Liver (tissue), 9 donors: ENCODE measurements around the gene TFDP1. TPM values are rescaled to one million over a fixed set of nuclear protein-coding genes. Genes with fewer than 3 reads are reported as not detected.
A peak's percentile ranks its signal among the peaks of the same experiment; 100 is the strongest.
"Not testable (repeated sequence)": the region's sequence is repeated elsewhere in the genome, so short reads cannot be mapped to it uniquely, and the experiment has no call there.

Source experiments
- DNase-seq: peaks from one replicate; pipeline ENCODE4 v3.0.0-alpha.2; 2017; ENCODE audit warnings: low spot score
- H3K27ac ChIP-seq, 2 donors: one replicate each; pipeline ENCODE4 v1.7.0; 2013; ENCODE audit warnings: inconsistent platforms in 2 of 2, low read length in 2 of 2, control low read depth in 1 of 2, low read depth in 1 of 2, mild to moderate bottlenecking in 1 of 2
- H3K27me3 ChIP-seq, 4 donors: one replicate each; pipeline versions ENCODE4 v1.6.1 to v1.7.0; 2013; ENCODE audit warnings: low read length in 3 of 4, inconsistent platforms in 1 of 4, mild to moderate bottlenecking in 1 of 4, moderate library complexity in 1 of 4; ENCODE audit not compliant: control insufficient read depth in 4 of 4, insufficient read depth in 4 of 4
- H3K36me3 ChIP-seq, 4 donors: one replicate each; pipeline versions ENCODE4 v1.6.1 to v1.7.0; 2013; ENCODE audit warnings: low read length in 3 of 4, mild to moderate bottlenecking in 3 of 4, low read depth in 1 of 4, moderate library complexity in 1 of 4; ENCODE audit not compliant: control insufficient read depth in 4 of 4, insufficient read depth in 3 of 4
- H3K4me1 ChIP-seq, 4 donors: one replicate each; pipeline versions ENCODE4 v1.6.1 to v1.7.0; 2013; ENCODE audit warnings: low read length in 3 of 4, mild to moderate bottlenecking in 3 of 4, moderate library complexity in 1 of 4; ENCODE audit not compliant: control insufficient read depth in 4 of 4, insufficient read depth in 4 of 4
- H3K4me3 ChIP-seq, 3 donors: one replicate each; pipeline versions ENCODE4 v1.6.1 to v1.7.0; 2013; ENCODE audit warnings: low read length in 3 of 3, control low read depth in 1 of 3, low read depth in 1 of 3, mild to moderate bottlenecking in 1 of 3
- H3K9ac ChIP-seq, 2 donors: one replicate each; pipeline ENCODE4 v1.7.0; 2013; ENCODE audit warnings: low read length in 2 of 2, mild to moderate bottlenecking in 2 of 2, moderate library complexity in 2 of 2, control low read depth in 1 of 2, low read depth in 1 of 2
- H3K9me3 ChIP-seq, 4 donors: one replicate each; pipeline versions ENCODE4 v1.6.1 to v1.7.0; 2013; ENCODE audit warnings: low read length in 3 of 4; ENCODE audit not compliant: control insufficient read depth in 4 of 4
- ATF3 ChIP-seq: IDR thresholded peaks from 2 replicates; pipeline ENCODE4 v1.6.1; 2016; ENCODE audit warnings: antibody characterized with exemption
- CTCF ChIP-seq: fragments of 150-350 bp; IDR thresholded peaks from 2 replicates; pipeline ENCODE4 v1.5.1; 2017; ENCODE audit warnings: improper control_type of control experiment, low read depth, low read length; ENCODE audit not compliant: missing input control
- FOXA1 ChIP-seq: IDR thresholded peaks from 2 replicates; pipeline ENCODE4 v1.6.1; 2016; ENCODE audit warnings: antibody characterized with exemption
- FOXA2 ChIP-seq: IDR thresholded peaks from 2 replicates; pipeline ENCODE4 v1.6.1; 2016; ENCODE audit warnings: antibody characterized with exemption
- GABPA ChIP-seq, 2 donors: IDR thresholded peaks in 1 of 2; conservative IDR thresholded peaks in 1 of 2; 2 replicates each; pipeline ENCODE4 v1.6.1; 2016; ENCODE audit warnings: antibody characterized with exemption in 2 of 2, mild to moderate bottlenecking in 1 of 2, moderate library complexity in 1 of 2
- HNF4A ChIP-seq, 2 donors: conservative IDR thresholded peaks; 2 replicates each; pipeline ENCODE4 v1.6.1; 2016; ENCODE audit warnings: antibody characterized with exemption in 2 of 2, mild to moderate bottlenecking in 2 of 2
- HNF4G ChIP-seq: IDR thresholded peaks from 2 replicates; pipeline ENCODE4 v1.6.1; 2016; ENCODE audit warnings: antibody characterized with exemption
- JUND ChIP-seq, 2 donors: IDR thresholded peaks; 2 replicates each; pipeline ENCODE4 v1.6.1; 2016; ENCODE audit warnings: antibody characterized with exemption in 2 of 2
- NR2F2 ChIP-seq: IDR thresholded peaks from 2 replicates; pipeline ENCODE4 v1.6.1; 2016; ENCODE audit warnings: antibody characterized with exemption
- RAD21 ChIP-seq, 2 donors: IDR thresholded peaks; 2 replicates each; pipeline ENCODE4 v1.6.1; 2016; ENCODE audit warnings: antibody characterized with exemption in 2 of 2, mild to moderate bottlenecking in 2 of 2
- TAF1 ChIP-seq: conservative IDR thresholded peaks from 2 replicates; pipeline ENCODE4 v1.6.1; 2016; ENCODE audit warnings: antibody characterized with exemption, mild to moderate bottlenecking
- YY1 ChIP-seq: IDR thresholded peaks from 2 replicates; pipeline ENCODE4 v1.6.1; 2016; ENCODE audit warnings: antibody characterized with exemption, mild to moderate bottlenecking
- ZBTB33 ChIP-seq: IDR thresholded peaks from 2 replicates; pipeline ENCODE4 v1.6.1; 2016; ENCODE audit warnings: antibody characterized with exemption
- WGBS: extraction: QIAGEN DNeasy Blood & Tissue Kit; methylation state at CpG from one replicate; pipeline ENCODE4 v1.1.7; 2013; 5-methylcytosine and 5-hydroxymethylcytosine counted together
- polyA plus RNA-seq, 2 donors: library from polyadenylated mRNA; stranded (reverse) in 1 of 2; unstranded in 1 of 2; fragments of 200-250 nt in 1 of 2; fragments of >200 nt in 1 of 2; fragmentation: Nextera tagmentation in 1 of 2; extraction: Ambion mirVana in 1 of 2; gene quantifications; one replicate each; pipeline versions ENCODE4 v1.2.1 to v1.2.3, GENCODE V29; 2013 to 2015
- total RNA-seq, 2 donors: library from RNA; depleted of rRNA; stranded (reverse); fragments of >200 nt; gene quantifications; one replicate each; pipeline ENCODE4 v1.2.3, GENCODE V29; 2014
- donor health status: healthy.
- donor health status: healthy.
- donor health status: healthy.
- donor health status: healthy.
- donor health status: healthy.

Gene TFDP1
- total and polyA plus RNA-seq, 4 donors = 9.9 to 140 (median 17.8) TPM

GRCh38 chr13:113561417-113562084 is 23.0 kb upstream of the TFDP1 start:
- no peaks in the 10 kb centered on the region for H3K9me3 ChIP-seq
- peak overlapping the region in 1 of 2 donors; percentile 38 for H3K9ac ChIP-seq
- DNase-seq = no peak
- H3K36me3 ChIP-seq = no peaks in the 10 kb centered on the region
- TF ChIP-seq ZBTB33 (no peak), RAD21 (IDR thresholded peaks at IDR 0.05) (no peak), HNF4G (no peak), TAF1 (no peak), FOXA2 (no peak), GABPA (IDR thresholded peaks at IDR 0.05 in 1 of 2, conservative IDR thresholded peaks at IDR 0.05 in 1 of 2) (no peak), ATF3 (no peak), YY1 (no peak), FOXA1 (no peak)
- WGBS = 84% methylated on average over 19 of the region's 19 CpGs
- no peak overlapping the region for H3K27ac ChIP-seq
- H3K27me3 ChIP-seq = no peaks in the 10 kb centered on the region
- H3K4me1 ChIP-seq = peaks cover 0 to 9% (median 7%) of the 10 kb centered on the region in 4 donors
- H3K4me3 ChIP-seq = no peak overlapping the region

GRCh38 chr13:113562085-113562749 is 22.3 kb upstream of the TFDP1 start:
- peak overlapping the region in 1 of 2 donors; percentile 38 for H3K9ac ChIP-seq
- no peak overlapping the region for H3K27ac ChIP-seq
- WGBS = 14% methylated on average over 14 of the region's 14 CpGs
- no peak overlapping the region for H3K4me3 ChIP-seq
- peak; percentile 68 for DNase-seq
- H3K27me3 ChIP-seq = no peaks in the 10 kb centered on the region
- peaks cover 0 to 9% (median 7%) of the 10 kb centered on the region in 4 donors for H3K4me1 ChIP-seq
- H3K36me3 ChIP-seq = no peaks in the 10 kb centered on the region
- TF ChIP-seq CTCF (peak; percentile 68), TAF1 (no peak), RAD21 (IDR thresholded peaks at IDR 0.05) (peak; percentile 78 to 86)
- no peaks in the 10 kb centered on the region for H3K9me3 ChIP-seq

- H3K9ac ChIP-seq = peak overlapping the region in 1 of 2 donors; percentile 27
- no peaks in the 10 kb centered on the region for H3K27me3 ChIP-seq
- H3K4me3 ChIP-seq = no peak overlapping the region
- H3K27ac ChIP-seq = no peak overlapping the region
- TF ChIP-seq FOXA2 = no peak
- no peak for TF ChIP-seq TAF1
- TF ChIP-seq NR2F2 = no peak
- TF ChIP-seq FOXA1 = no peak
- no peak for TF ChIP-seq YY1
- TF ChIP-seq ZBTB33 = no peak
- TF ChIP-seq ATF3 = no peak
- no peak for TF ChIP-seq JUND (IDR thresholded peaks at IDR 0.05)
- TF ChIP-seq HNF4G = no peak
- no peak for TF ChIP-seq HNF4A (conservative IDR thresholded peaks at IDR 0.05)
- H3K9me3 ChIP-seq = no peaks in the 10 kb centered on the region
- peaks cover 0 to 9% (median 7%) of the 10 kb centered on the region in 4 donors for H3K4me1 ChIP-seq
- WGBS = 76% methylated on average over 7 of the region's 7 CpGs
- H3K36me3 ChIP-seq = no peaks in the 10 kb centered on the region
- no peak for DNase-seq
Observed at GRCh38 chr13:113562844-113563243, 21.7 kb upstream of the TFDP1 start.

- not testable (repeated sequence) for H3K4me3 ChIP-seq, H3K9ac ChIP-seq, H3K27me3 ChIP-seq, H3K27ac ChIP-seq, H3K9me3 ChIP-seq, H3K36me3 ChIP-seq, H3K4me1 ChIP-seq, DNase-seq
- WGBS = 89% methylated on average over 4 of the region's 4 CpGs
Observed at GRCh38 chr13:113563511-113563910, 21.0 kb upstream of the TFDP1 start.
